Measurements from ENCODE around the gene ENPP4.

GRCh38 chr6:46116289-46116688 lies 13.5 kb upstream of the ENPP4 start:
- TF ChIP-seq, protein P1, sequence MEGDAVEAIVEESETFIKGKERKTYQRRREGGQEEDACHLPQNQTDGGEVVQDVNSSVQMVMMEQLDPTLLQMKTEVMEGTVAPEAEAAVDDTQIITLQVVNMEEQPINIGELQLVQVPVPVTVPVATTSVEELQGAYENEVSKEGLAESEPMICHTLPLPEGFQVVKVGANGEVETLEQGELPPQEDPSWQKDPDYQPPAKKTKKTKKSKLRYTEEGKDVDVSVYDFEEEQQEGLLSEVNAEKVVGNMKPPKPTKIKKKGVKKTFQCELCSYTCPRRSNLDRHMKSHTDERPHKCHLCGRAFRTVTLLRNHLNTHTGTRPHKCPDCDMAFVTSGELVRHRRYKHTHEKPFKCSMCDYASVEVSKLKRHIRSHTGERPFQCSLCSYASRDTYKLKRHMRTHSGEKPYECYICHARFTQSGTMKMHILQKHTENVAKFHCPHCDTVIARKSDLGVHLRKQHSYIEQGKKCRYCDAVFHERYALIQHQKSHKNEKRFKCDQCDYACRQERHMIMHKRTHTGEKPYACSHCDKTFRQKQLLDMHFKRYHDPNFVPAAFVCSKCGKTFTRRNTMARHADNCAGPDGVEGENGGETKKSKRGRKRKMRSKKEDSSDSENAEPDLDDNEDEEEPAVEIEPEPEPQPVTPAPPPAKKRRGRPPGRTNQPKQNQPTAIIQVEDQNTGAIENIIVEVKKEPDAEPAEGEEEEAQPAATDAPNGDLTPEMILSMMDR (conservative IDR thresholded peaks at IDR 0.05; ENCODE audit: low read length): no peak
- TF ChIP-seq EZH2phosphoT487 (IDR thresholded peaks at IDR 0.05; ENCODE audit: borderline replicate concordance, low read depth, low read length): no peak
